Thyroid gland (tissue), 4 donors: Measurements from ENCODE around the gene CDC25B. TPM values are rescaled to one million over a fixed set of nuclear protein-coding genes. Genes with fewer than 3 reads are reported as not detected.

ENCODE experiments used
- DNase-seq, 2 donors: peaks; one replicate each; pipeline ENCODE4 v3.0.0-alpha.2; 2019
- H3K27ac ChIP-seq, 3 donors: fragments of 200-600 bp; sonication (generic); 1 replicate in 2 of 3; 2 replicates in 1 of 3; pipeline ENCODE4 v1.5.1; 2016 to 2019; ENCODE audit warnings: mild to moderate bottlenecking in 1 of 3, moderate library complexity in 1 of 3
- H3K27me3 ChIP-seq: fragments of 200-600 bp; sonication (generic); one replicate; pipeline ENCODE4 v1.5.1; 2019
- H3K36me3 ChIP-seq, 2 donors: fragments of 200-600 bp; sonication (generic); one replicate each; pipeline ENCODE4 v1.5.1; 2016 to 2019
- H3K4me1 ChIP-seq, 2 donors: fragments of 200-600 bp; sonication (generic); one replicate each; pipeline ENCODE4 v1.5.1; 2017 to 2019
- H3K4me3 ChIP-seq, 3 donors: fragments of 200-600 bp; sonication (generic); replicated peaks in 1 of 3; 1 replicate in 2 of 3; 2 replicates in 1 of 3; pipeline ENCODE4 v1.5.1; 2016; ENCODE audit warnings: mild to moderate bottlenecking in 1 of 3
- H3K9me3 ChIP-seq: fragments of 200-600 bp; sonication (generic); one replicate; pipeline ENCODE4 v1.5.1; 2017
- CTCF ChIP-seq, 6 experiments: fragments of 200-600 bp in 3 of 6; fragments of 450-650 bp in 3 of 6; sonication (generic) in 3 of 6; IDR thresholded peaks; one replicate each; pipeline ENCODE4 v1.5.1; 2016 to 2019; ENCODE audit warnings: antibody characterized with exemption in 6 of 6, mild to moderate bottlenecking in 2 of 6, inconsistent platforms in 1 of 6, moderate library complexity in 1 of 6
- POLR2A ChIP-seq, 2 donors: fragments of 450-650 bp; IDR thresholded peaks; one replicate each; pipeline ENCODE4 v1.6.1; 2017; ENCODE audit warnings: antibody characterized with exemption in 2 of 2, mild to moderate bottlenecking in 2 of 2, moderate library complexity in 1 of 2
- WGBS, 2 donors: methylation state at CpG; one replicate each; pipeline ENCODE4 v1.1.5; 2017; 5-methylcytosine and 5-hydroxymethylcytosine counted together
- intact Hi-C: fragments of 100-400 bp; cut with DNase I; formaldehyde crosslinking; loops from one replicate; pipeline ENCODE4 v1.15.1; 2023
- total RNA-seq, 4 donors: library from RNA; depleted of rRNA; stranded (reverse); fragments of >200 nt; gene quantifications; one replicate each; pipeline ENCODE4 v1.2.3, GENCODE V29; 2016

The CDC25B gene
- total RNA-seq, 4 donors from 2014 or later, result 23.7 to 43.9 (median 27.8) TPM

DNA sequence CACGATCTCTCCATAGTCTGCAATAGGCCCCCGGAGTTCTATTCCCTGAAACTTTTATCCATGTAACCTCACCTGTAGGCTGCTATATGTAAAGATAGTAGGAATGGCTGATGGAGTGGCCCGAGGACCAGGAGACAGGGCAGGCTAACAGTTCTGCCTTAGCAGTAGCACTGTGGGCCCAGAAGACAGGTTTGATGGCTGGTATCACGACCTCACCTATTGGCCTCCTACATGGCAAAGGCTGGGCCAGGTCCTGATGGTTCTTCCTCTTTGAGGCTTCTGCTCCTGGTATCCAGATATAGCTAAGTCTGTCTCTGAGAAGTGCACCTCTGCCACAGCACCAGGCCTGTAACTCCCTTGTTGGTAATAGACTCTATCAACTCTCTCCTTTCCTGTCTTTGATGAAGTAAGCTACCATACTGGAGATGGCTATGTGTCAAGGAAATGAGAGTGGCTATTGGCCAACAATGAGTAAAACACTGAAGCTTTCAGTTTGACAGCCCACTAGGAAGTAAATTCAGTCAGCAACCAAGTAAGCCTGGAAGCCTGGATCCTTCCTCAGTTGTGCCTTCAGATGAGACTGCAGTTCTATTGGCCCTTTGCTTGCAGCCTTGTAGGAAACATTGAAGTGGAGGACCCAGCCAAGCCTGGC lies 20.5 kb upstream of the CDC25B start:
- DNase-seq, result no peak
- no peak overlapping the region for H3K4me3 ChIP-seq
- 89 to 90% methylated on average over 4 of the region's 4 CpGs for WGBS, 2 donors
- TF ChIP-seq POLR2A (IDR thresholded peaks at IDR 0.05) (no peak), CTCF (IDR thresholded peaks at IDR 0.05) (no peak)
- no peaks in the 10 kb centered on the region for H3K36me3 ChIP-seq
- H3K9me3 ChIP-seq, result no peaks in the 10 kb centered on the region
- H3K4me1 ChIP-seq, result peaks cover 8 to 12% of the 10 kb centered on the region in 2 donors
- H3K27ac ChIP-seq, result no peak overlapping the region
- intact Hi-C loops, result no loop called here
- H3K27me3 ChIP-seq, result no peaks in the 10 kb centered on the region

DNA sequence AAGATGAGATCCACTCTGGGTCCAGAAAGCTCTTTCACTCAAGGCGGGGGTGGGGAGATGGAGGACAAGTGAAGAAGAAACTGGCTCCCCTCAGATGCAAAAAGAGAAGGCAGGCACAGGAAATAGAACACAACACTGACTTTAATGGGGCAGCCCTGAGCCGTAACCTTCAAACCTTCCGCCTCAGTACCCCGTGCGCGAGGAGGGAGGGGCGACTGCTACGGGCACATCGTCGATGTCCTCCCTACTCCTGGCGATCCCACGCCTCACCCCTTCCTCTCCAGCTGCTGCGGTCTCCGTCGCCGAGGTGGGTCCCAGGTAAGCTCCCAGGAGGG lies 18.8 kb upstream of the CDC25B start:
- no peak for TF ChIP-seq CTCF (IDR thresholded peaks at IDR 0.05)
- TF ChIP-seq POLR2A (IDR thresholded peaks at IDR 0.05), result no peak
- H3K9me3 ChIP-seq, result no peaks in the 10 kb centered on the region
- H3K4me1 ChIP-seq, result peaks cover 8 to 18% of the 10 kb centered on the region in 2 donors
- DNase-seq, result no peak
- peak overlapping the region in 1 of 3 donors; percentile 29 for H3K4me3 ChIP-seq
- intact Hi-C loops, result no loop called here
- 19 to 38% methylated on average over 6 to 7 of the region's 16 CpGs for WGBS, 2 donors
- H3K27ac ChIP-seq, result no peak overlapping the region
- no peaks in the 10 kb centered on the region for H3K27me3 ChIP-seq
- no peaks in the 10 kb centered on the region for H3K36me3 ChIP-seq

DNA sequence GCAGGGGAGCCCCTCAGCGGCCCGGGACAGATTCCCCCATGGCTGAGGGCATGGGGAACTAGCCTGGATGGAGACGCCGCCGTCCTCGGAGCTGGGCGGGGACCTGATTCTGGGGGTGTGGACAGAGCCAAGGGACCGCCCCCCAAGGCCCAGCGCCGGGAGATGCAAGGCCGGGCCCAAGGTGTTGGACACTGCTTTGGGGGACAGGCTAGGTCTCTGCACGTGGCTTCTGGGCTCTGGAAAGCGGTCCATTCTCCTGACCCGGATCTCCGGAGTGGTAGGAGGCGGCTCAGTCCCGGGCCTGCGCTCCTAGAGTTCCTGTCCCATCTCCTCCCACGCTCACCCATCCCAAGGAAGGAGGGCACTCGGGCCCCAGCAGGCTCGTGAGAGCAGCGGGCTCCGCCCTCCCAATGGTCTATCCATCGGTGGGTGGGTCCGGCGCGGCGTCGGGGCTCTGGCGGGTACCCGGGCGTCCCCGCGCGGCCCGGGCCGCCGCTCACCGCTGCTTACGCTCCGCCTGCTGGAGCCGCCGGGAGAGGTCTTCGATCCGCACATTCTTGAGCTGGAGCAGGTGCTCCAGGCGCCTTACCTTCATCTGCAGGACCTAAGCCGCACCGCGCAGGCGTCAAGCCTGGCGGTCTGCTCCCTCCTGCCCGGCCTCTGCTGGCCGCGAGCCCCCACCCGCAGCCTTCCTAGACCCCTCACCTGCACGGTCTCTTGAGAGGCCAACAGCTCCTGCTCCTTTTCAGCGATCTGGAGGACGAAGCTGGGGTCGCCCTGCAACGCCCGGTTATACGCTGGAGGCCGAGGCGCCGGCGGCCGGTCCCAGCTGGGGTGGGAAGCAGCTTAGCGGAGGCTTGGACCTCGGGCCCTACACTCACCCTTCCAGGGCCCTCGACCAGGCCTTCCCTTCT lies 18.1 kb upstream of the CDC25B start:
- Histone ChIP-seq H3K36me3 (no peaks in the 10 kb centered on the region), H3K4me1 (peaks cover 8 to 24% of the 10 kb centered on the region in 2 donors), H3K4me3 (peak overlapping the region in 2 of 3 donors; percentile 20 to 29), H3K27me3 (no peaks in the 10 kb centered on the region), H3K9me3 (no peaks in the 10 kb centered on the region), H3K27ac (no peak overlapping the region)
- 12 to 18% methylated on average over 12 to 33 of the region's 70 CpGs for WGBS, 2 donors
- DNase-seq, result peak; percentile 52 to 59
- no peak for TF ChIP-seq POLR2A (IDR thresholded peaks at IDR 0.05)
- TF ChIP-seq CTCF (IDR thresholded peaks at IDR 0.05), result peak in 1 of 6 experiments; percentile 20
- intact Hi-C loops, result no loop called here

- TF ChIP-seq POLR2A (IDR thresholded peaks at IDR 0.05) (no peak), CTCF (IDR thresholded peaks at IDR 0.05) (no peak)
- WGBS, 2 donors, result 65 to 73% methylated on average over 12 to 18 of the region's 18 CpGs
- H3K27me3 ChIP-seq, result no peaks in the 10 kb centered on the region
- no peak for DNase-seq
- intact Hi-C loops, result no loop called here
- no peaks in the 10 kb centered on the region for H3K36me3 ChIP-seq
- H3K9me3 ChIP-seq, result no peaks in the 10 kb centered on the region
- no peak overlapping the region for H3K27ac ChIP-seq
- peaks cover 8 to 34% of the 10 kb centered on the region in 2 donors for H3K4me1 ChIP-seq
- H3K4me3 ChIP-seq, result no peak overlapping the region
These were observed 17.1 kb upstream of the CDC25B start for GRCh38 chr20:3778976-3779375.
